ENCODE measurements around the gene LRRC56.

The LRRC56 gene

GRCh38 chr11:534396-535209 lies 2.7 kb upstream of the LRRC56 start:
- H3K4me3 ChIP-seq: peak overlapping the region; percentile 51 to 88 (median 83)
- peak overlapping the region; percentile 70 to 97 (median 93) for H3K27ac ChIP-seq

GRCh38 chr11:535210-535518 lies 2.2 kb upstream of the LRRC56 start:
- Histone ChIP-seq H3K27ac (peak overlapping the region in 20 of 21 experiments; percentile 70 to 97 (median 93)), H3K4me3 (peak overlapping the region; percentile 51 to 88 (median 83))

GRCh38 chr11:535519-536454 lies 1.5 kb upstream of the LRRC56 start, which contains the start of gene HRAS:
TSS of gene HRAS (minus strand) at chr11:535576.
- Histone ChIP-seq H3K27ac (peak within 1 kb of the TSS; percentile 70 to 97 (median 93)), H3K4me3 (peak within 1 kb of the TSS; percentile 66 to 88 (median 83))

- peak overlapping the region; percentile 57 to 88 (median 83) for H3K4me3 ChIP-seq
- peak overlapping the region in 12 of 21 experiments; percentile 0 to 96 (median 76) for H3K27ac ChIP-seq
Observed at GRCh38 chr11:537622-538430, 499 bp downstream of the LRRC56 start.

GRCh38 chr11:538431-539051 lies 1.2 kb downstream of the LRRC56 start:
- peak overlapping the region in 2 of 21 experiments; percentile 68 to 92 for H3K27ac ChIP-seq
- no peak overlapping the region for H3K4me3 ChIP-seq

- Histone ChIP-seq H3K27ac (no peak overlapping the region), H3K4me3 (no peak overlapping the region)
Observed at GRCh38 chr11:539971-540481, 2.7 kb downstream of the LRRC56 start.

- no peak overlapping the region for H3K4me3 ChIP-seq
- no peak overlapping the region for H3K27ac ChIP-seq
Observed at GRCh38 chr11:540583-541432, 3.5 kb downstream of the LRRC56 start.

- H3K4me3 ChIP-seq: no peak overlapping the region
- no peak overlapping the region for H3K27ac ChIP-seq
Observed at GRCh38 chr11:541433-541885, 4.1 kb downstream of the LRRC56 start.

- peak overlapping the region in 1 of 21 experiments; percentile 55 for H3K27ac ChIP-seq
Observed at GRCh38 chr11:544817-545166, 7.5 kb downstream of the LRRC56 start.

GRCh38 chr11:545171-545570 lies 7.8 kb downstream of the LRRC56 start:
- peak overlapping the region in 1 of 21 experiments; percentile 55 for H3K27ac ChIP-seq
- no peak overlapping the region for H3K4me3 ChIP-seq

More at GRCh38 chr11:544817-545166, 7.5 kb downstream of the LRRC56 start:
- no peak overlapping the region for H3K4me3 ChIP-seq

GRCh38 chr11:548700-549603 lies 11.6 kb downstream of the LRRC56 start:
- Histone ChIP-seq H3K27ac (no peak overlapping the region), H3K4me3 (no peak overlapping the region)

- H3K27ac ChIP-seq: no peak overlapping the region
- H3K4me3 ChIP-seq: no peak overlapping the region
Observed at GRCh38 chr11:550021-550745, 12.9 kb downstream of the LRRC56 start.

GRCh38 chr11:550746-551085 lies 13.4 kb downstream of the LRRC56 start:
- H3K4me3 ChIP-seq: no peak overlapping the region

GRCh38 chr11:551131-551530 lies 13.8 kb downstream of the LRRC56 start:
- Histone ChIP-seq H3K27ac (no peak overlapping the region), H3K4me3 (no peak overlapping the region)

More at GRCh38 chr11:550746-551085, 13.4 kb downstream of the LRRC56 start:
- H3K27ac ChIP-seq: no peak overlapping the region

GRCh38 chr11:551596-551995 lies 14.3 kb downstream of the LRRC56 start:
- Histone ChIP-seq H3K27ac (no peak overlapping the region), H3K4me3 (no peak overlapping the region)
